Measurements from ENCODE around the gene GINS3. TPM values are rescaled to one million over a fixed set of nuclear protein-coding genes. Genes with fewer than 3 reads are reported as not detected.
"Not testable (repeated sequence)": the region's sequence is repeated elsewhere in the genome, so short reads cannot be mapped to it uniquely, and the experiment has no call there.

The GINS3 gene
- total RNA-seq, 1 experiment from 2014 or later, result 15.2 TPM

DNA sequence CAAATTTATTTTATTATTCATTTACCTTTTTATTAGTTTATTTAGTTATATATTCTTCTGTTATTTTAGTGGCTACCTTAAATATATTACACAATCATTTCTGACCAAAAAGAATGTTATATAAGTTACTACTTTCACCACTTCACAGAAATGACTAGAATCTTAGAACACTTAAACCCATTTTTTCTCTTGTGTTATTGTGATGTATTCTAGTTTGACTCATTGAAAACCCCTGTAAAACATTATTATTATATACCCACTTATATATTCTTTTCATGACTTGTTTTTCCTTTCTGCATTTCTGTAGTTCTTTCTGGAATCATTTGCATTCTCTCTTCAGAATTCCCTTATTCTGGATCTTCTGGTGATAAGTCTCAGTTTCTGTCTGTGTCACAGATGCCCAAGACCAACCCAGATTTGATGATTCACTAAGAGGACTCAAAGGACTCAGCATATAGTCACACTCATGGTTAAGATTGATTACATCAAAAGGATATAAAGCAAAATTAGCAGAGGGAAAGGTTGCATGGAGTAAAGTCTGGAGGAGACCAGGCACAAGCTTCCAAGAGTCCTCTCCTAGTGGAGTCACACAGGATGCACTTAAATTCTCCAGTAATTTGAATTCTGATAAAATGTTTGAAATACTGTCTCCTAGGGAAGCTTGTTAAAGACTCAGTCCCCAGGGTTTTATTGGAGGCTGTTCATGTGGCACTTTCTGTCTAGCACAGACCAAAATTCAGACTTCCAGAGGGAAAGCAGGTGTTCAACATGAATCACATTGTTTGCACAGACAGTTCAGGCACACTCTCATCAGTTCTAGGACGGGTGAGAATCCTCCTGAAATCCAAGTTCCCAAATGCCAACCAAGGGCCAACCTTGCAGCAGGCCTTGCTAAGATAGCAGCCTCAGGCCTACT, 7.7 kb downstream of the GINS3 start:
- ChIA-PET POLR2A (no interaction called here), CTCF (no interaction called here)
- Mint-ChIP-seq H3K4me1 (ENCODE audit: low read depth, unreplicated experiment) (no peaks in the 10 kb centered on the region), H3K4me3 (ENCODE audit: unreplicated experiment) (no peak overlapping the region), H3K27ac (ENCODE audit: unreplicated experiment) (no peak overlapping the region), H3K9me3 (ENCODE audit: unreplicated experiment) (no peaks in the 10 kb centered on the region), H3K36me3 (ENCODE audit: insufficient read depth, unreplicated experiment) (peaks cover 11% of the 10 kb centered on the region), H3K27me3 (ENCODE audit: insufficient read depth, unreplicated experiment) (no peaks in the 10 kb centered on the region)
- TF ChIP-seq, protein P1, sequence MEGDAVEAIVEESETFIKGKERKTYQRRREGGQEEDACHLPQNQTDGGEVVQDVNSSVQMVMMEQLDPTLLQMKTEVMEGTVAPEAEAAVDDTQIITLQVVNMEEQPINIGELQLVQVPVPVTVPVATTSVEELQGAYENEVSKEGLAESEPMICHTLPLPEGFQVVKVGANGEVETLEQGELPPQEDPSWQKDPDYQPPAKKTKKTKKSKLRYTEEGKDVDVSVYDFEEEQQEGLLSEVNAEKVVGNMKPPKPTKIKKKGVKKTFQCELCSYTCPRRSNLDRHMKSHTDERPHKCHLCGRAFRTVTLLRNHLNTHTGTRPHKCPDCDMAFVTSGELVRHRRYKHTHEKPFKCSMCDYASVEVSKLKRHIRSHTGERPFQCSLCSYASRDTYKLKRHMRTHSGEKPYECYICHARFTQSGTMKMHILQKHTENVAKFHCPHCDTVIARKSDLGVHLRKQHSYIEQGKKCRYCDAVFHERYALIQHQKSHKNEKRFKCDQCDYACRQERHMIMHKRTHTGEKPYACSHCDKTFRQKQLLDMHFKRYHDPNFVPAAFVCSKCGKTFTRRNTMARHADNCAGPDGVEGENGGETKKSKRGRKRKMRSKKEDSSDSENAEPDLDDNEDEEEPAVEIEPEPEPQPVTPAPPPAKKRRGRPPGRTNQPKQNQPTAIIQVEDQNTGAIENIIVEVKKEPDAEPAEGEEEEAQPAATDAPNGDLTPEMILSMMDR (IDR thresholded peaks at IDR 0.05; ENCODE audit: insufficient read depth in 1 of 2, low read depth in 1 of 2, low read length in 1 of 2, severe bottlenecking in 1 of 2, unreplicated experiment in 1 of 2), result no peak
- no TSS peak for BruUV-seq (replicated peaks)
- no peak for DNase-seq
- intact Hi-C loops (cut with micrococcal nuclease; ENCODE audit: unreplicated experiment), result no loop called here
- Histone ChIP-seq H3K4me1 (no peaks in the 10 kb centered on the region), H3K36me3 (ENCODE audit: control insufficient read depth, insufficient read depth, low read length) (no peaks in the 10 kb centered on the region; the same call in 1 of the 2 replicates), H3K4me3 (ENCODE audit: low read depth, low read length) (no peak overlapping the region), H3K27me3 (replicated peaks; ENCODE audit: control insufficient read depth, insufficient read depth, low read length) (no peaks in the 10 kb centered on the region), H3K9me3 (no peaks in the 10 kb centered on the region; the same call in 1 of the 2 replicates)

DNA sequence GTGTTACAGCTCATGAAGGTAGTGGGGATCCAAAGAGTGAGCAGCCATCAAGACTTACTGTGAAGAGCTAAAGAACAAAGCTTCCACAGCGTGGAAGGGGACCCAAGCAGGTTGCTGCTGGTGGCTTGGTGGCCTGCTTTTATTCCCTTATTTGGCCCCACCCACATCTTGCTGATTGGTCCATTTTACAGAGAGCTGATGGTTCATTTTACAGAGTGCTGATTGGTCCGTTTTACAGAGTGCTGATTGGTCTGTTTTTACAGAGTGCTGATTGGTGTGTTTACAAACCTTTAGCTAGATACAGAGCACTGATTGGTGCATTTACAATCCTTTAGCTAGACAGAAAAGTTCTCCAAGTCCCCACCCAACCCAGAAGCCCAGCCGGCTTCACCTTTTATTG, 9.0 kb downstream of the GINS3 start:
- H3K27me3 Mint-ChIP-seq (ENCODE audit: insufficient read depth, unreplicated experiment); H3K36me3 ChIP-seq (ENCODE audit: control insufficient read depth, insufficient read depth, low read length); H3K9me3 Mint-ChIP-seq (ENCODE audit: unreplicated experiment); H3K27ac Mint-ChIP-seq (ENCODE audit: unreplicated experiment); POLR2A ChIA-PET; intact Hi-C loops (cut with micrococcal nuclease; ENCODE audit: unreplicated experiment); BruUV-seq (replicated peaks); H3K4me3 ChIP-seq (ENCODE audit: low read depth, low read length); H3K4me1 ChIP-seq; H3K9me3 ChIP-seq; H3K27me3 ChIP-seq (replicated peaks; ENCODE audit: control insufficient read depth, insufficient read depth, low read length); H3K4me1 Mint-ChIP-seq (ENCODE audit: low read depth, unreplicated experiment); DNase-seq; H3K4me3 Mint-ChIP-seq (ENCODE audit: unreplicated experiment): not testable (repeated sequence)
- peaks cover 11% of the 10 kb centered on the region for H3K36me3 Mint-ChIP-seq (ENCODE audit: insufficient read depth, unreplicated experiment)
- CTCF ChIA-PET, result interaction anchor here (1.1 kb wide), 1 partner anchor 9 kb away, joined by 5 read pairs; the partner anchor contains the start of gene GINS3

DNA sequence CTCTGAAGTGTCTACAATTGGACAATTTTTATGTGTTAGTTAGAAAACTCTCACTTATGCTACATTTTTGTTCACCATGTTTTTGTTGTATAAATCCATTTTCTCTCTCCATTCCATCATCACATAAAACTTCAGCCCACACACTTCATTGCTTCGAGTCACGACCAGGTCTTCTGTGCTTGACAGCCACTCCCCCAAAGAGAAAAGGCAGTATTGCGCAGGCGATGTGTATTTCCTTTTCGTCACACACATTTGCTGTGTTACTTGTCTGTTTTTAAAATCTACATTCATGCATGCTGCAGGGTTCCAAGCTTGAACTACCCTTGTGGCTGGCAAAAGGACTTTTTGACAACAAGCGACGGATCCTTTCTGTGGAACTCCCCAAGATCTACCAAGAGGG, 10.5 kb downstream of the GINS3 start:
- H3K9me3 Mint-ChIP-seq (ENCODE audit: unreplicated experiment), result no peaks in the 10 kb centered on the region
- H3K36me3 ChIP-seq (ENCODE audit: control insufficient read depth, insufficient read depth, low read length), result no peaks in the 10 kb centered on the region; the same call in 1 of the 2 replicates
- BruUV-seq (replicated peaks), result no TSS peak
- H3K4me1 ChIP-seq, result no peaks in the 10 kb centered on the region
- H3K4me3 ChIP-seq (ENCODE audit: low read depth, low read length), result no peak overlapping the region
- no peak for DNase-seq
- no peaks in the 10 kb centered on the region for H3K27me3 ChIP-seq (replicated peaks; ENCODE audit: control insufficient read depth, insufficient read depth, low read length)
- intact Hi-C loops (cut with micrococcal nuclease; ENCODE audit: unreplicated experiment), result no loop called here
- H3K4me3 Mint-ChIP-seq (ENCODE audit: unreplicated experiment), result no peak overlapping the region
- H3K4me1 Mint-ChIP-seq (ENCODE audit: low read depth, unreplicated experiment), result no peaks in the 10 kb centered on the region
- H3K27me3 Mint-ChIP-seq (ENCODE audit: insufficient read depth, unreplicated experiment), result no peaks in the 10 kb centered on the region
- peaks cover 11% of the 10 kb centered on the region for H3K36me3 Mint-ChIP-seq (ENCODE audit: insufficient read depth, unreplicated experiment)
- ChIA-PET CTCF (no interaction called here), POLR2A (no interaction called here)
- TF ChIP-seq, protein P1 (IDR thresholded peaks at IDR 0.05; ENCODE audit: insufficient read depth in 1 of 2, low read depth in 1 of 2, low read length in 1 of 2, severe bottlenecking in 1 of 2, unreplicated experiment in 1 of 2), result no peak
- no peaks in the 10 kb centered on the region; the same call in 1 of the 2 replicates for H3K9me3 ChIP-seq
- H3K27ac Mint-ChIP-seq (ENCODE audit: unreplicated experiment), result no peak overlapping the region
